EL (cell line): Measurements from ENCODE around the gene CEP85L.
A peak's percentile ranks its signal among the peaks of the same experiment; 100 is the strongest.

ENCODE experiments used
- DNase-seq: peaks from one replicate; pipeline ENCODE4 v3.0.0-alpha.2; 2016

CEP85L gene

DNA sequence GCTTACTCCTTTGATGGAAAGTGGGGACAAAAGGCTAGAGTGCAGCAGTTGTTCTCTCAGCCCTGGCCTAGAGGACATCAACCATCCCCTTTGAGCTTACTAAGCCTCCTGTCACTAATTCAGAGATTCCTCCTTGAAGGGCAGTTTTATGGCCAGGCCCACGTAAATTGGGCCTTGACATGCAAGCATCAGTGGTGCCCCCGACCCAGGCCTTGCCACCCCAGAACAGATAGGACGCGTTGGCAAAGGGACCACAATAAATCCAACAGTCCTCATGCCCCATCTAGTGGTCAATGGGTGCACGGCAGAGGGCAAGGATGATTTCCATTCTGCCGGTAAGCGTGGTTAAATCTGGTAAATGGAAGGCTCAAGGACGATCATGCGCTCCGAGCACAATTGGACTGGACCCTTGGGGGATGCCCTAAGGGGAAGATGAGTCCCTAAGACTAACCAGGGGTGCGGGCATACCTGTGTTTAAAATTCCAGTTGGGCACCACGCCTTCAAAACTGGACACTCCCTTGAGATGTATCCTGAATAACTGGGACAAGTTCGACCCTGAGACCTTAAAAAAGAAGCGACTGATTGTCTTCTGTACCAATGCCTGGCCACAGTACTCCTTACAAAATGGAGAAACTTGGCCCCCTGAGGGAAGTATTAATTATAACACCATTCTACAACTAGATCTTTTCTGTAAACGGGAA, 32.6 kb downstream of the CEP85L start:
- DNase-seq, result peak; percentile 34

DNA sequence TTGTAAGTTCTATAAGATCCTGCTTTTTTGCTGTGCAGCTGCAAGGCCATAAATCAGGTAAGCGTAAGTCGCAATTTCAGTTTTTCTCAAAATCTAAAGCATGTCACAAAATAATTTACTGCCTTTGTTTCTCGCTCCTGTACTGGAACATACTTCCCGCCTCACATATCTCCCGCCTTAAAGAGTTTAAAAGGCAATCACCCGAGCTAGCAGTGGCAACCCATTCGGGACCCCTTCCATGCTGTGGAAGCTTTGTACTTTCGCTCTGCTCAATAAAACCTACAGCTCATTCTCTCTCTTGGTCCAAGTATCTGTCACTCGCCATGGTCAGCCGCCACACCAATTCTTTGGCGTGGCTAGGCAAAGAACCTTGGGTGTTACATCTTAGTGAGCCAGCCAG, 34.0 kb downstream of the CEP85L start:
- no peak for DNase-seq

DNA sequence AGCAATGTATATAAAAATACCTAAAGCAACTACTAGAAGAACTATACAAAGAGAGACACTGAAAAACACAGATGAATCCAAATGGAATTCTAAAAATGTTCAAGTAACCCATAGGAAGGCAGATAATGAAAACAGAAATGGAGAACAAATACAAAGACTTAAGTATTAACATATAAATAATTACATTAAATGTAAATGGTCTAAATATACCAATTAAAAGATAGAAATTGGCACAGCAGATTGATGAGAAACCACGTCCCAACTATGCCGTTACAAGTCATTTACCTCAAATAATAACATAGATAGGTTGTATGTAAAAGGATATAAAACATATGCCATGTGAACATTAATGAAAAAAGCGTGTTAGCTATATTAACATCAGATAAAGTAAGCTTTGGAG, 40.1 kb downstream of the CEP85L start:
- DNase-seq, result no peak

DNA sequence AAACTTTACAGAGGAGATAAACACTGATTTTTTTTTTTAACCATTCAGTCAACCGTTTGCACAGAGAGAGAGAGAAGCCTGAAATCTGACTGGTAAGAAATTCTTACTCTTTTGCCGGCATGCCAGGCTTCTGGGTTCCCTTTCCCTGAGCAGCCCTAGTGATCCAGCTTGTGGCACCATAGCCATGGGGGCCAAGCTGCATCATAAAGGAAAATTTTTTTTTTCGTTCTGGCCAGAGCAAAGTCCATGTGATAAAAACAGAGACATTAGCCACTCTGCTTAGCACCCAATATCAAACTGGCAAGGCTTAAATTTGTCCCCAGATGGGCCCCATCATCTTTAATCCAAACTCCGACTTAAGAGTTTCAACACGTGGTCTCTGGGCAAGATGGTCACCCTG, 44.5 kb downstream of the CEP85L start:
- DNase-seq, result no peak

DNA sequence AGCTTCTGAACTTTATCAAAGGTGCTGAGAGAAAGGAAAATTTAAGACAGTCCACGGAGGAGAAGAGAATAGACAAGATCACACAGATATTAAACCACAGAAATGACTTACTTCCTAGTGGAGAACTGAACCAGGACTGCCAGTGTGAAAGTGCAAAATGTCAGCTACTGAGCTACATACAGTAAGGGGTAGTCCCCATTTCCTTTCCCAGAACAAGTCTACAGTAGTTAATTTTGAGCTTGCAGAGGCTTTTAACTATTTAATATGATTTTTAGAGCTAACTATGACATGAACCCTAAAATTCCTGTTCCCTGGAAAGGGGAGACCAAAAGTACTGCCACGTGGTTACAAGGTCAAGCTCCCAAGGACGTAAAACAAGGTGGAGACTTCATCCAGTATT, 45.1 kb downstream of the CEP85L start:
- DNase-seq, result no peak

DNA sequence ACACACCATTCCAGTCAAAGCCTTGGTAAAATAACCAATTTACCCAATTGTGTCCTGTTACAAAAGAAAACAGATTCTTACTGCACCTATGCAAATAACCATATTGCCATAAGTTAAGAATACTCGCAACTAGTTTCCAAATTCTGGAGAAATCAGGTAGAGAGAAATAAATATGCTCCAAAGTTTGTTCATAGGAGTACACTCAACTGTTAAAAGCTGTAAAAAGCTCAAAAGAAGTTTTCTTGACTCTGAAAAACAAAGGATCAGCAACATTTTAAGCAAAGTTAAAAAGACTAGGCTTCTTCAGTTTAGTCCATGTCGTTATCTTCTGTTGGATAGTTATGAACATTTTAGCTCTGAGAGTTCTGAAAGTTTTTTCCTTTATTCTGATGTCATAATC, 48.0 kb downstream of the CEP85L start:
- no peak for DNase-seq

DNA sequence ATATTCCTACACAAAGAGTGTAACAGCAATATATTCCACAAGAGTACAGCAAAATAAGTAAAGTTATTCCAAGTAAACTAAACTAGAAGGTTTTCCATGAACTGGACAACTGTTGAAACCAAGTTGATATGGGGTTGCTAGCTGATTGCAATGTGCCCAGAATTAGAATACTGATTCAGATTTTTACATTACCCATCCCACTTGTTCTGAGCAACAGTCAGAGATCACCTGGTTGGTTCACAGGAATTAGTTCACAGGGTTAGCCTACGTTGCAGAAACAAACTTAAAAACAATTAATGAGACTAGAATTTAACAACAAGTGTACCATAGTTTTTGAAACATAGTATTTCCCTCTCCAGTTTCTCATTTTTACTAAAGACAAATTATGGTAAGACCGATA, 49.1 kb downstream of the CEP85L start:
- DNase-seq, result no peak

DNA sequence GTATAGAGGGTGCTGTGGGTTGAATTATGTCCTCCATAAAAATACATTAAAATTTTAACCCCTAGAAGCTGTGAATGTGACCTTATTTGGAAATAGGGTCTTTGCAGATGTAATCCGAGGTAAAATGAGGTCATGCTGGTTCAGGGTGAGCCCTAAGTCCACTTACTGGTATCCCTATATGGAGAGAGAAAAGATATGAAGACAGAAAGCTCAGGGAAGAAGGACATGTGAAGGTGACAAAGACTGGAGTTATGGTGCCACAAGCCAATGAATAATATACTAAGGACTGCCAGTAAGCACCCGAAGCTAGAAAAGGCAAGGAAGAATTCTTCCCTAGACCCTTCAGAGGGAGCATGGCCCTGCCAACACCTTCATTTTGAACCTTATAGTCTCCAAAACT, 53.1 kb downstream of the CEP85L start:
- no peak for DNase-seq

DNA sequence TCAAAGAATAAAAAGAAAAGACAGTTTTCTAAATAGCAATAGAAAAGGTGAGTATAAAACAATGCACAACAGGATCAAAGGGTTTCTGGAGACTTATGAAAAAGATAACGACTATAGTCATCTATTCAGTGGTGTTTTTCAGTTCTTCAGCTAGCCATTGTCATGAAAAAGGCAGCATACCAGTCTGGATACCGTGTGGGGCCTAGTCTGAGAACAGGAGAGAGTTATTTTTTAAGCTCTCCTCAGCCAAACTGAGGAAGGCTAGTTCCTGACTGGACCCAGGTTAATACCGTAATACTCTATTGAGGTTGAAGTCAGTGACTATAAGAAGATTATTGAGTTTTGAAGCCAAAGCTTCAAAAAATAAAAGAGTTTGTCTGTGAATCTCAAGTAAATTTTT, 53.8 kb downstream of the CEP85L start:
- no peak for DNase-seq

DNA sequence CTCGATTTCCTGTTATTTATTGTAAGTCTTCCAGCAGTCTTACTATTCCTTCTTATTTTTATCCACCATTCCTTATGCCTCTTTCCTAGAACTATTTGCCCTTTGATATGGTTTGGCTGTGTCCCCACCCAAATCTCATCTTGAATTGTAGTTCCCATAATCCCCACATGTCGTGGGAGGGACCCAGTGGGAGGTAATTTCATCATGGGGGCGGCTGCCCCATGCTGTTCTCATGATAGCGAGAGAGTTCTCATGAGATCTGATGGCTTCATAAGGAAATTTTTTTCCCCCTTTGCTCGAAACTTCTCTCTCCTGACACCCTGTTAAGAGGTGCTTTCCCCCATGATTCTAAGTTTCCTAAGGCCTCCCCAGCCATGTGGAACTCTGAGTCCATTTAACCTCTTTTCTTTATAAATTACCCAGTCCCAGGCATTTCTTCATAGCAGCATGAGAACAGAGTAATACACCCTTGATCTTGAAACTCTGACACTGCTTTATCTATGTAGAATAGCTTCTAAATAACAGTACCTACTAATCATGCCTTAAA, 54.5 kb downstream of the CEP85L start:
- no peak for DNase-seq

DNA sequence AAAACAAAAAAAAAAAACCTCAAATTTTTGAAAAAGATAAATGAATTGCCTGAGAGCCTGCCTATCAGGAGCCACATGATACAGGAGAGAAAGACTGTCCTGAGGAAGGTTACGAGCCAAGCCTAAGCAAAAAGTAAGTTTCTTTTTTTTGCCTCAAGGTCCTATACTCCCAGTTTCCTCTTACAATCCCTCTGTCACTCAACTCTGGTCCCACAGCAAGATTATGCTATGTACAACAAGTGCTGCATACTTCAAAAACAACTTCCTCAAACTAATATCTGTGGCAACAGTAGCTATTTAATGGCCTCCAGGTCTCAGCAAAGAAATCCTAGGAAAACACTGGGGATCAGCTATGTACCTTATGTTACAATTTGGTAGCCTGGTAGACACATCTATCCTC, 56.5 kb downstream of the CEP85L start:
- DNase-seq, result no peak

DNA sequence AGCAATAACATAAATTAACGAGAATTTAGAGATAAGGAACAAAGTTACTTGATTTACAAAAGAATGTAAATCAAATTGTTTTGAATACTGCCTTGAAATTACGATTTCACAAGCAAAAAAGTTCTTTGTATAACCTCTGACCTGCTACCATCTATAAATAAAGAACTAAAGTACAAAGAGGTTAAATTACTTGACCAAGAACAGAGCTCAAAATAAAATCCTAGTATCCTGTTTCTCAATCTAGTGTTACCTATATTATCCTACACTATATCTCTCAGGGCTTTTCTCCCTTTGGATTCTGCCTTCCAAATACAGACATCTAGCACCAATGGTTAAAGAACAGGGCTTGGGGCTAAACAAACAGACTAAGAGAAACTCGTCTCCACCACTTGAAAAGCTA, 59.5 kb downstream of the CEP85L start:
- no peak for DNase-seq

DNA sequence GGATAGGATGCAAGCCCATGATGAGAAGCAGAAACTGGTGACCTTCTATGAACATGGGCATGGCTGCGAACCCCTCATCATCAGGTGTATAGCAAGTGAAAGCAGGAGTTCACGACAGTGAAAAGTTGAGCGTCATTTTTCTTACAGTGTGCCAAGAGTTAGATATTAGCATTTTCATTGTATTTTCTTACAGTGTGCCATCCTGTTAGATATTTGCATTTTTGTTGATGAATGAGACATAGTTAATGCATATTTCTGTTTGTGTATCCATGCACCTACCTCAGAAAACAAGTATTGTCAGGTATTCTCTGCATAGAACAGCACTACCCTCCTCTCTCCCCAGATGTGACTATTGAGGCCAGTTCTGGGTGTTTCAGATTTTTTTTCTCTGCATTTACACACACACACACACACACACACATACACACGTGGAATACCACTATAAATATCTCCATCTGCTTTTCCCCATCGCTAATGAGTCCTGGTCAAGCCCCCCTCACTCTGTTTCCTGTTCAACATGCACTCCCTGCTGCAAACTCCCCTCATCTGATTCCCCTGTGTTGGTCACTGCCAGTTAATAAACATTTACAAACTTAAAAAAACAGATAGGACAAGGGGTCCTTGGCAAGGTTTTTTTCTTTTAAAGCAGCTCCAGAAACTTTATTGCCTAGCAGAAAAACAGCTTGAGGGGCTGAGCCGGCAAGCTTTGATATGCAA, 61.6 kb downstream of the CEP85L start:
- no peak for DNase-seq

DNA sequence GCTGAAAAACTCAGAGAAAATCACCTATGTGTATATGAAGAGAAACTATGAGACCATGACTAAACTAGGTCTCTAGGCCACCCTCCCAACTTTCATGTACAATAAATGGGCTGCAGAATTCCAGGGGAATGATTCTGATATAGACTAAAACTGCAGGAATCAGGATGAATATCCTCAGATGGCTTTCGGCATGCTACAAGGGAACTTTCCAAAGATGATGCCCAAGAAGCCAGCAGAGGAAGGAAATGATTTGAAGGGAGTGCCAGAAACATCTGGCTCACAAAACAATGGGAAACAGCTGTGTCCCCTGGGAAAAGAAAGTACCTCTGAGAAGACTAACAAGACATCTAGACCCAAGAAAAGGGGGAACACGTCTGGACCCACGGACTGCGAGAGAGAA, 62.2 kb downstream of the CEP85L start:
- DNase-seq, result no peak

DNA sequence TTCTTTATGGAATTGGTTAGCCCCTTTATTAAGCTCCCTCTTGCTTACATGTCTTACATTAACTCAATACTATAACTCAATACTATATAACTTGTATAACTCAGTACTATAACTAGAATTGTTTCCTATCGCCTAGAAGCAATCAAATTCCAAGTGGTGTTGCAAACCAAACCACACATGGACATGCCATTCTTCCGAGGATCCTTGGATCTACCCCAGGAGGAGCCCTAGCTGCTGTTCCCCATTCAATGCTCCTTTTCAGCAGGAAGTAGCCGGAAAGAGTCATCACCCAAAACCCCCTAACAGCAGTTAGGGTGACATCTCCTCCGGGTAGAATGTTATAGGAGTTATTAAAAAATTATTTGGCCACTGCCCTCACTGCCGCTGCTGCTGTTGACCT, 62.8 kb downstream of the CEP85L start:
- peak; percentile 38 for DNase-seq

DNA sequence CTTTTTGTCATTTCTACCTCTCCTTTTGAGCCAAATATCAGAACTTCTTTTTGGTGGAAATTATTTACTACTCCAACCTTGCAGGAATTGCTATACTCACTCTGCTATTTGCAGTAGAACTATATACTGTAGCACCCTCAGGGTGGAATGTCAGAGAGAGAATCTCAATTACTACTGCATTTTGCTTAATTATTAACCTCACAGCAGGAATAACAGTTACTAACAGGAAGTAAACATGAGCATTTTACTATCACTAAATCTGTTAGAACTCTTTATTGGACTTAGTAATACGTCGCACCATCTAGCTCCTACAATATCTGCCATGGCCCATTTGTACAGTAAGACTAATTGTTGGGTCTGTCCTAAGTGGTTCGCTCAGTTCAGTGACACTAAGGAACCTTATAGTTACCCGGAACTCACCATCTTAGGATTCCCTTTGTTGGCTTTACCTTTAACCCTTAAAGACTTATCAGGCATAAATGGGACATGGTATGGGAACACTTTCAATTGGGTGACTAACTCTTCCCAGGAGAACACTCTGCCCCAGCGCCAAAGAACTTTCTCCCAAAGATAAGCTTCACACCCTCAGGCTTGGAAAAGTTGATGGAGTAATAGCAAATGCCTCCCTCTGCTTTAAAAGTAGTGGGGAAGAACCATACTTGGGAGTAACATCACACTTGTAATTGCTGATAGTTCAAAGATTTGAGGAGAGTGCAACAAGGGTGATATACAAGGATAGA, 64.5 kb downstream of the CEP85L start:
- DNase-seq, result no peak

DNA sequence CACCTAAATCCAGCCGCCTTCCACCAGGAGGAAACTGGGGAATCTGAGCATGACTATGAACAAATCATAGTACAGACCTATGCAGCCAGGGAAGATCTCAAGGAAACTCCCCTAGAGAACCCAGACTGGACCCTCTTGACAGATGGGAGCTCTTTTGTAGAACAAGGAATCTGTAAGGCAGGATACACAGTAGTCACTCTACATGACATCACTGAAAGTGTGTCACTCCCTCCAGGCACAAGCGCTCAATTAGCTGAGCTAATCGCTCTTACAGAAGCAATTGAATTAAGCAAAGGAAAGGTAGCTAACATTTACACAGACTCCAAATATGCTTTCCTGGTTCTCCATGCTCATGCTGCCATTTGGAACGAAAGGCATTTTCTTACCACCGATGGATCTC, 66.5 kb downstream of the CEP85L start:
- no peak for DNase-seq

DNA sequence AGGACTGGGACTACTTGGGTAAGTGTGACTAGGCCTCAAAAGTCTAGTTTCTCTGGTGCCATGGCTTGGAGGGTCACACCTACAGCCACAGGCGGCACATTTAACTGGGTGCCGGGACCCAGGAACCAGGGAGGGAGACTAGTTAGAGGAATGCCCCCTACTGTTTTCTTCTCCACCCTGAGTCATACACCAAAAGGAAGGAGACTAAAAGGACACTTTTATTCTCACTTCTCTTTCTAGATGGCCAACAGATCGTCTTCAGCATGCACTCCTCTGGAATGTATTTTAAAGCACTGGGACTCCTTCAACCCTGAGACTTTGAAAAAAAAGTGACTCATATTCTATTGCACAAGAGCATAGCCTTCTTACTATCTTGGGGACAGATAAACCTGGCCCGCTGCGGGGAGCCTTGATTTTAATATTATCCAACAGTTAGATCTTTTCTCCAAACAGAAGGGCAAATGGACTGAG, 69.9 kb downstream of the CEP85L start:
- peak; percentile 81 for DNase-seq

DNA sequence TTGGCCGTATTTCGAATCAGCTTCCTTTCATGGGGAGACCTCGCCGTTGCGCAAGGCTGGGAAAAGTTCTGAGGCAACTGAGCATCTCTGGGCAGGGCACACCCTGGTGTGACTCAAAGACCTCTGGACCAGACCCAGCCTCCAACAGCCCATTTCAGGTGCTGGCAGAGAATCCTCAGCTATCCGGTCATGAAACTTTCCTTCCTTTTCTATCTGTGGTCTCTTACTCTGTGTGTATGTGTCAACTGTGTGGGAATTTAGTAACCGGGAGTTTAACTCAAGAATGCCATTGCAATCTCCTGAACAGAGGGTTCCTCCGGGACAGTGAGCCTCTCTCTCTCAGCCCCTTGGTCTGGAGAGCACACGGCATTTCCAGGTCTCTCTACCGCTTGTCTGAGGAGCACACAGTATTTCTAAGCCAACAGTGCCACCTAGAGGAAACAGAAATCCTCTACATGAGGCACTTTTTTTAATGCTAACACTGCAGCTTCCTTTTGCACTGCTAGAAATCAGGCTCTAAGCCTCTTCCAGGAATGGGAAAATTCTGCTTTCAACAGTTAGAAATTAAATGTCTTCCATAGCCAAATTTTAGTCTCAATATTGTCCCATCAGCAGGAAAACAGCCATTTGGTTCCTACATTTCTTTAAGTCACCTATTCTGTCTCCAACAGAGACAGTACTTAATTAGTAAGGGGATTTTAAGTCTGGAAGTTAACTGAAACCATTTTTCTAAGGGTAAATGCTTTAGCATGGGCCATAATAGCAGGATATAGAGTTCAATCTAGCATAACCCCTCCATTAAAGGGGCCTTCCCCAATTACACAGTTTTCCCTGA, 70.6 kb downstream of the CEP85L start:
- peak; percentile 74 for DNase-seq

DNA sequence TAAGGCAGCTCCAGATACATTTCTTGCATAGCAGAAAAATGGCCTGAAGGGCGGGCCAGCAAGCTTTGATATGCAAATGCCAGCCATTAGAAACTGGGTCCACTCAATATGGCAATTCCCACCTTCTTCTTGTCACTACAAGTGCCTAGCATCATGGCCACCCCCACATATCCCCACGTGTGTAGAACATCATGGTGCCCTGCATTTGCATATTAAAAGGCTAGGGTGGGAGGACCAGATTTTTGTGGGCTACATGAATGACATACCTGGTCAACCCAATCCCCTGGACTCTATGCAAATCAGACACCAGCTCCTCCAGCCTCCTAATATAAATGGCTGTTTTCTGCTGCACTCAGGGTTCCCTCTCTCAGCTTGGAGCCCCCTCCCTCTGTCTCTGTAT, 71.6 kb downstream of the CEP85L start:
- no peak for DNase-seq

DNA sequence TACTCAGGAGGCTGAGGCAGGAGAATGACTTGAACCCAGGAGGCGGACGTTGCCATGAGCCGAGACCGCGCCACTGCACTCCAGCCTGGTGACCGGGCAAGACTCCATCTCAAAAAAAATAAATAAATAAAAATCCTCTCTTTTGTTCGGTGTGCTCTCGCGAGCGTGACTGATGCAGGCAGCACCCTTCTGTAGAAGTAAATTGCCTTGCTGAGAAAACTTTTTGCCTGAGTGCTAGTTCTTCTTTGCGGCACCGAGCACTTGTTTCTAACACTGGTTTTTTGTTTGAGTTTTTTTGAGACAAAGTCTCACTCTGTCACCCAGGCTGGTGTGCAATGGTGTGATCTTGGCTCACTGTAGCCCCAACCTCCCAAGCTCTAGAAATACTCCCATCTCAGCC, 72.8 kb downstream of the CEP85L start:
- no peak for DNase-seq

DNA sequence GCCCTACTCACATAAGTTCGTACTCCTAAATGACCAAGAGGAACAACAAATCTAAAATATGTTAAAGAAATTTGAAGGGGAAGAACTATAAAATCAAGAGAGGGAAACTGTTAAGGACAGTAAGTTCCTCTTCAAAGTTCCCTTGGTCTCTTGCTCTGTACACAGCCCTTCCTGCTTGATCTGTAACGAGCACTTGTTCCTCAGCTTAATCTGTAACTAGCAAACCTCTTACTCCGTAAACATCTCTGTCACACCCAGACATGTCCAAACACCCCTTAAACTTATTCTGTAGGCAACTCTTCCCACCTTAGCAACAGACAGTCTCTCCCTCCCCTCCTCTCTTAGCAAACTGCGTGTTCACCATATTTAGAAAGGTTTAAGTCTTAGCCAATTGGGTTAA, 73.4 kb downstream of the CEP85L start:
- no peak for DNase-seq
